NB4 (cell line): ENCODE measurements around the gene MYO15B.

ENCODE experiments used
- DNase-seq: peaks from one replicate; pipeline ENCODE4 v3.0.0; 2010; ENCODE audit warnings: low read depth
- H3K4me3 ChIP-seq: one replicate; pipeline ENCODE4 v1.5.1; 2011; ENCODE audit warnings: mild to moderate bottlenecking, low read depth, low read length, moderate library complexity
- MYC ChIP-seq: IDR thresholded peaks from 2 replicates; pipeline ENCODE4 v1.6.1; 2011; ENCODE audit warnings: low read depth, low read length
- POLR2A ChIP-seq: IDR thresholded peaks from 2 replicates; pipeline ENCODE4 v1.6.1; 2011; ENCODE audit warnings: mild to moderate bottlenecking; ENCODE audit not compliant: insufficient read length; ENCODE audit errors: extremely low read depth
- TF ChIP-seq, protein P1 (sequence below): IDR thresholded peaks from 2 replicates; pipeline ENCODE4 v1.6.1; 2011; ENCODE audit warnings: low read depth, low read length
- TF ChIP-seq, protein P2 (sequence below): IDR thresholded peaks from one replicate; pipeline ENCODE4 v1.5.1; 2012; ENCODE audit warnings: low read depth, low read length

The MYO15B gene

DNA sequence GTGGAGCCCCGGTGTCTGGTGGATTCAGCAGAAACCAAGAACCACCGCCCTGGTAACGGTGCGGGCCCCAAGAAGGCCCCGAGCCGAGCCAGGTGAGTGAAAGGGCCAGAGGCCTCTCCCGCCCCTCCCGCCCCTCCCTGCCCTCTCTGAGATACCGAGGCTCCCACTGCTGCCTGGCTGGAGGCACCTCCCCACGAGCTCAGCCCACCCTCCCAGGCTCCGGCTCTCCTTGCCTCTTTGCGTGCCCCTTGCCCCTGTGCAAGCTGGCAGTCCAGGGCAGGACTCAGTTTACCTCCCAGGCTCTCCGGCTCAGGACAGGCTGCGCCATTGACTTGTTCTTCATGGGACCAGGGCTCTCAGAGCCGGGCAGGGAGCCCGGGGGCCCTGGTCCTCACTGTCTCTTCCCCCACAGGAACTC lies 14.1 kb upstream of the MYO15B start:
- TF ChIP-seq, protein P1, sequence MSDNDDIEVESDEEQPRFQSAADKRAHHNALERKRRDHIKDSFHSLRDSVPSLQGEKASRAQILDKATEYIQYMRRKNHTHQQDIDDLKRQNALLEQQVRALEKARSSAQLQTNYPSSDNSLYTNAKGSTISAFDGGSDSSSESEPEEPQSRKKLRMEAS = no peak
- TF ChIP-seq, protein P2, sequence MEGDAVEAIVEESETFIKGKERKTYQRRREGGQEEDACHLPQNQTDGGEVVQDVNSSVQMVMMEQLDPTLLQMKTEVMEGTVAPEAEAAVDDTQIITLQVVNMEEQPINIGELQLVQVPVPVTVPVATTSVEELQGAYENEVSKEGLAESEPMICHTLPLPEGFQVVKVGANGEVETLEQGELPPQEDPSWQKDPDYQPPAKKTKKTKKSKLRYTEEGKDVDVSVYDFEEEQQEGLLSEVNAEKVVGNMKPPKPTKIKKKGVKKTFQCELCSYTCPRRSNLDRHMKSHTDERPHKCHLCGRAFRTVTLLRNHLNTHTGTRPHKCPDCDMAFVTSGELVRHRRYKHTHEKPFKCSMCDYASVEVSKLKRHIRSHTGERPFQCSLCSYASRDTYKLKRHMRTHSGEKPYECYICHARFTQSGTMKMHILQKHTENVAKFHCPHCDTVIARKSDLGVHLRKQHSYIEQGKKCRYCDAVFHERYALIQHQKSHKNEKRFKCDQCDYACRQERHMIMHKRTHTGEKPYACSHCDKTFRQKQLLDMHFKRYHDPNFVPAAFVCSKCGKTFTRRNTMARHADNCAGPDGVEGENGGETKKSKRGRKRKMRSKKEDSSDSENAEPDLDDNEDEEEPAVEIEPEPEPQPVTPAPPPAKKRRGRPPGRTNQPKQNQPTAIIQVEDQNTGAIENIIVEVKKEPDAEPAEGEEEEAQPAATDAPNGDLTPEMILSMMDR = no peak
- no peak for TF ChIP-seq MYC
- no peak for TF ChIP-seq POLR2A
- no peak for DNase-seq
- no peak overlapping the region for H3K4me3 ChIP-seq

DNA sequence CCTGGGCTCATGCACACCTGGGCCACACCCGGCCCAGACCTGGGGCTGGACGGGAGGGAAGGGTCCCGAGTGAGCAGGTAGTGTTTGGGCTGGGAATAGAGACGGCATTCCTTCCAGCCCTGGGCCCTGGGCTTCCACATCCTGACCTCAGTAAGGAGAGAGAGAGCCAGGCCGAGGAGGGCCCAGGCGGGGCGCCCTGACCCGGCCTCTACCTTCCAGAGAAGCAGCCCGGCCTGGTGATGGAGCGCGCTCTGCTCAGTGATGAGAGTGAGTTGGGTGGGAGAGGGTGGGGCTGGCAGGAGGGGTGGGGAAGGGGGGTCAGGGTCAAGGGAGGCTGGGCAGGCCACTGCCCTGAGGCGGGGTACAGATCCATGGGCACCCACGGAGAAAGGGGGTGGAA lies 13.6 kb upstream of the MYO15B start:
- DNase-seq = no peak
- H3K4me3 ChIP-seq = no peak overlapping the region
- TF ChIP-seq MYC (no peak), POLR2A (no peak)
- TF ChIP-seq, protein P1 = no peak
- TF ChIP-seq, protein P2 = no peak

DNA sequence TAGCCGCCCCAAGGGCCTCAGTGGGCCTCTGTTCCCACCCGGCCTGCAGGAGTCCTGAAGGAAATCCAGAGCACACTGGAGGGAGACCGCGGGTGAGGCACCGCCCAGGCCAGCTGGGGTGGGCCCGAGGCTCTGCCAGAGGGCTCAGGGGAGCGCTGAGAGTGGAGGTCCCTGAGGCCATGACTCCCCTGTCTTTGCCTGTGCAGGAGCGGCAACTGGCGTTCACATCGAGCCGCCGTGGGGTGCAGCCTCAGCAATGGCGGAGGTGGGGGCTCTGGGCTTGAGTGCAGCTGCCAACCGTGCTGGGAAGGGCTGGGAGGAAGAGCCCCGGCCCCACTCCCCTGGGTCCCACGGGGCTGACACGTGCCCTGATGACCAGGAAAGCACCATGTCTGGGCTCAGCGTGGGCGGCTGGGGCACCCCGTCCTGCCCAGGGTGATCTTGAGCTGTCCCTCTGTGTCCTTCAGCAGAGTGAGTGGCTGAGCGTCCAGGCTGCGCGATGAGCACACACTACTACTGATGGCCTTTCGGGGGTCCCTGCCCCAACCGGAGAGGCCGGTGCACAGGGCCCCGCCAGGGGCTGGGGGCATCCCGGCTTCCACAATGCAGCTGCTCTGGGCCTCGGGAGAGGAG lies 13.1 kb upstream of the MYO15B start:
- TF ChIP-seq, protein P1 = no peak
- TF ChIP-seq POLR2A (no peak), MYC (no peak)
- TF ChIP-seq, protein P2 = no peak
- no peak for DNase-seq
- H3K4me3 ChIP-seq = no peak overlapping the region

DNA sequence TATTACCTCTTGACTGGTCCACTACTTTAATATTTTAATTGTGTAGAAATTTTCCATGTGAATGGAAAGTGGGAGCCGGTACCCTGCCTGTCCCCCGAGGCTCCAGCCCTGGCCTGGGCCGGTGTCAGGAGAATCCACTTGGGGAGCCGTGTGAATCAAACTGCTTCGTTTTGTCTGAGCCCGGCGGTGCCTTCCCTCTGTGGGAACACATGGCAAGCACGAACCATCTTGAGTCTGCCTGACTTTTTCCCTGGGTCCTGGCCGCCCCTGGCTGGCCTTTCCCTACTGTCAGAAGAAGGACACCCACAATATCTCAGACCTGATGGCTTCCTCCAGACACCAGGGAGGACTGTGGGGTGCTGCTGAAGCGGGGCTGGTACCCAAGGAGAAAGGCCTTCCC lies 12.4 kb upstream of the MYO15B start:
- TF ChIP-seq, protein P1 = no peak
- TF ChIP-seq POLR2A (no peak), MYC (no peak)
- TF ChIP-seq, protein P2 = no peak
- H3K4me3 ChIP-seq = no peak overlapping the region

DNA sequence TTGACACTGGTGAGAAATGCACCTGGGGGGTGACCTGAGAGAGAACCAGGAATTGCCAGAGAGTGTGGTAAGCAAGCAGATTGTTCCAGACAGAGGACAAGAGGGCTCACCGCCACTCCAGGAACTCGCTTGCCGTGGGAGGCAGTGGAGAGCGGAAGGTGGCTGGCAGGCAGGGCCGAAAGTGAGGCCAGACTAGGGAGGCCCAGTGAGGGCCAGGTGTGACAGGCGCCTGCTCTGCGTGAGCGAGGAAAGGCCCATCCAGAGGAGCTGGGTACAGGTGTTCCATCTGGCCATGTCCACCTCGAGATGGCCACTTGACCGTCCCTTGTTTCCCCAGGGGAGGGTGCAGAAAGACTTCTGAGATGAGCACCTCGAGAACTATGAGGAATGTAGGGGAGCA lies 11.9 kb upstream of the MYO15B start:
- no peak overlapping the region for H3K4me3 ChIP-seq
- DNase-seq = no peak
- TF ChIP-seq MYC (no peak), POLR2A (no peak)
- TF ChIP-seq, protein P1 = no peak
- TF ChIP-seq, protein P2 = no peak

More for the DNA sequence above, 12.4 kb upstream of the MYO15B start:
- no peak for DNase-seq
